Vagina (tissue), 2 donors: ENCODE data around the gene PIK3R5.

ENCODE experiments used
- POLR2A ChIP-seq, 2 donors: fragments of 450-650 bp; IDR thresholded peaks; one replicate each; pipeline ENCODE4 v1.6.1; 2017; ENCODE audit warnings: antibody characterized with exemption in 2 of 2, mild to moderate bottlenecking in 2 of 2, moderate library complexity in 2 of 2
- TF ChIP-seq, protein P1 (sequence below), 3 experiments: fragments of 450-650 bp in 2 of 3; fragments of 200-600 bp in 1 of 3; sonication (generic) in 1 of 3; IDR thresholded peaks; one replicate each; pipeline ENCODE4 v1.5.1; 2017 to 2019; ENCODE audit warnings: antibody characterized with exemption in 3 of 3, mild to moderate bottlenecking in 2 of 3, moderate library complexity in 2 of 3

DNA sequence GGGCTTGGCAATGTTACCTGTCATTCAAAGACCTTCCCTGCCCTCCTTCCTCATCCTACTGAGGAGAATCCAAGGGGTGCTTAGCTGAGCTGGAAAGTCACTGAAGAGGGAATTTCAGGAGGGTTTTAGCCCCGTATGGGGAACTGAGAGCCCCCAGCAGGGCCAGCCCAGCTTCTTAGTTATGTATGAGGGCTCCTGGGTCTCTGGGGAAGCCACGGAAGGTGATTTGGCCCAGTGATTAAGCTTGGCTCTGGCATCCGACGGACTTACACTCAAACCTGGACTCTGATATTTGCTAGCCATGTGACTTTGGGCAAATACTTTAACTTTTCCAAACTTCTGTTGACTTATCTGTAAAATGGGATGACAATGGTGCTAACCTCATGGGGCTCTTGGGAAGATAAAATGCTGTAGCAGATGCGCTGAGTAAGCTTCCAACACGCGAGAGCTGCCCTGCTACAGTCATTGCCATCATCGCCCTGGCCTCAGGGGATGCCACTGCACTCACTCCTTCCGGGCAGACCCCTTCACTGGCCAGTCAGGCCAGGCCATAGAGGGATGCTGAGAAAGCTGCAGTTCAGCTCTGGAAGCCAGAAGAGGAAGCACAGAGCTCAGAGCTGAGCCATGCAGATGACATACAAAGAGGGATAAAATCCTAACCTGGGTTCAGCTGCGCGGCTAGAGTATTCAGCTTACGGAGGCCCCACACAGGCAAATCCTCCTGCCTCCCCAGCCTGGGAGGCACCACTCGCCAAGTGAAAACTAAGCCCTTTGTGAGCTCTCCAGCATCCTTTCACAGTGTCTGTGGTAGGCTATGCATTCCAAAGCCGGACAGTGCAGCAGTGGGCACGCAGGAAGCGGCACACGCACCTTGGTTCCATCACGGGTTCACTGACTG, 53.2 kb downstream of the PIK3R5 start:
- TF ChIP-seq, protein P1, sequence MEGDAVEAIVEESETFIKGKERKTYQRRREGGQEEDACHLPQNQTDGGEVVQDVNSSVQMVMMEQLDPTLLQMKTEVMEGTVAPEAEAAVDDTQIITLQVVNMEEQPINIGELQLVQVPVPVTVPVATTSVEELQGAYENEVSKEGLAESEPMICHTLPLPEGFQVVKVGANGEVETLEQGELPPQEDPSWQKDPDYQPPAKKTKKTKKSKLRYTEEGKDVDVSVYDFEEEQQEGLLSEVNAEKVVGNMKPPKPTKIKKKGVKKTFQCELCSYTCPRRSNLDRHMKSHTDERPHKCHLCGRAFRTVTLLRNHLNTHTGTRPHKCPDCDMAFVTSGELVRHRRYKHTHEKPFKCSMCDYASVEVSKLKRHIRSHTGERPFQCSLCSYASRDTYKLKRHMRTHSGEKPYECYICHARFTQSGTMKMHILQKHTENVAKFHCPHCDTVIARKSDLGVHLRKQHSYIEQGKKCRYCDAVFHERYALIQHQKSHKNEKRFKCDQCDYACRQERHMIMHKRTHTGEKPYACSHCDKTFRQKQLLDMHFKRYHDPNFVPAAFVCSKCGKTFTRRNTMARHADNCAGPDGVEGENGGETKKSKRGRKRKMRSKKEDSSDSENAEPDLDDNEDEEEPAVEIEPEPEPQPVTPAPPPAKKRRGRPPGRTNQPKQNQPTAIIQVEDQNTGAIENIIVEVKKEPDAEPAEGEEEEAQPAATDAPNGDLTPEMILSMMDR (IDR thresholded peaks at IDR 0.05), result no peak
- TF ChIP-seq POLR2A (IDR thresholded peaks at IDR 0.05), result no peak
